HG03439 (cell line): ENCODE measurements around the gene HLA-DOA.

Experiments
- ATAC-seq: cut with Tn5 transposase; IDR thresholded peaks from one replicate; pipeline ENCODE4 v1.9.1; 2021; ENCODE audit warnings: mild to moderate bottlenecking, moderate library complexity; ENCODE audit not compliant: unreplicated experiment

Gene HLA-DOA

DNA sequence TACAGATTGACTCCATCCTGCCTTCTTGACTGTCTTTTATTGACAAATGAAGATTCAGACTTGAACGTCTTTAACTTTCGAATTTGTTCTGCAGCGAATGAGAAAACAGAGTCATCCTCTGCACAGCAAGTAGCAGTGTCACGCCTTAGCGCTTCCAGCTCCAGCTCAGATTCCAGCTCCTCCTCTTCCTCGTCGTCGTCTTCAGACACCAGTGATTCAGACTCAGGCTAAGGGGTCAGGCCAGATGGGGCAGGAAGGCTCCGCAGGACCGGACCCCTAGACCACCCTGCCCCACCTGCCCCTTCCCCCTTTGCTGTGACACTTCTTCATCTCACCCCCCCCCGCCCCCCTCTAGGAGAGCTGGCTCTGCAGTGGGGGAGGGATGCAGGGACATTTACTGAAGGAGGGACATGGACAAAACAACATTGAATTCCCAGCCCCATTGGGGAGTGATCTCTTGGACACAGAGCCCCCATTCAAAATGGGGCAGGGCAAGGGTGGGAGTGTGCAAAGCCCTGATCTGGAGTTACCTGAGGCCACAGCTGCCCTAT lies 28.8 kb downstream of the HLA-DOA start:
- ATAC-seq = no peak

DNA sequence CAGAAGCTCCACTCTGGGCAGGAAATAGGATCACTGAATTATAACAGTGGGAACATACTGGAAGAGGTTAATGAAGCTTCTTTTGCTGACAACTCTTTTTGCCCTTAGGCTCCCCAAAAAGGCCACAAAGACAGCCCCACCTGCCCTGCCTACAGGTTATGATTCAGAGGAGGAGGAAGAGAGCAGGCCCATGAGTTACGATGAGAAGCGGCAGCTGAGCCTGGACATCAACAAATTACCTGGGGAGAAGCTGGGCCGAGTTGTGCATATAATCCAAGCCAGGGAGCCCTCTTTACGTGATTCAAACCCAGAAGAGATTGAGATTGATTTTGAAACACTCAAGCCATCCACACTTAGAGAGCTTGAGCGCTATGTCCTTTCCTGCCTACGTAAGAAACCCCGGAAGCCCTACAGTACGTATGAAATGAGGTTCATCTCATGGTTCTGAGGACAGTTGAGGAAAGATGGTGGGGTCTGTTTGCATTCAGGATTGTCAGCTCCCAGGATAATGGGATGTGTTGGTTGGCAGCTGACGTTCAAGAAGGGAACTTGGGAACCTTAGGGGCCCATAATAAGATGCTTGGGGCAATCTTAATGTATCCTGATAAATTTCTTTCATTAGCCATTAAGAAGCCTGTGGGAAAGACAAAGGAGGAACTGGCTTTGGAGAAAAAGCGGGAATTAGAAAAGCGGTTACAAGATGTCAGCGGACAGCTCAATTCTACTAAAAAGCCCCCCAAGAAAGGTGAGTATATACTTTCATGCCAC lies 29.5 kb downstream of the HLA-DOA start:
- no peak for ATAC-seq

DNA sequence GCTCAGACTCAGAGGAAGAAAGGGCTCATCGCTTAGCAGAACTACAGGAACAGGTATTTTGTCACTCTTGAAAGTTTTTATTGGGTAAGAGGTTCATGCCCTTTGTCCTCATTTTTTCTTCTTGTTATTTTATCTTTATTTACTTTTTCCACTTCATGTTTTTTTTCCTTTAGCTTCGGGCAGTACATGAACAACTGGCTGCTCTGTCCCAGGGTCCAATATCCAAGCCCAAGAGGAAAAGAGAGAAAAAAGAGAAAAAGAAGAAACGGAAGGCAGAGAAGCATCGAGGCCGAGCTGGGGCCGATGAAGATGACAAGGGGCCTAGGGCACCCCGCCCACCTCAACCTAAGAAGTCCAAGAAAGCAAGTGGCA lies 31.5 kb downstream of the HLA-DOA start:
- no peak for ATAC-seq

DNA sequence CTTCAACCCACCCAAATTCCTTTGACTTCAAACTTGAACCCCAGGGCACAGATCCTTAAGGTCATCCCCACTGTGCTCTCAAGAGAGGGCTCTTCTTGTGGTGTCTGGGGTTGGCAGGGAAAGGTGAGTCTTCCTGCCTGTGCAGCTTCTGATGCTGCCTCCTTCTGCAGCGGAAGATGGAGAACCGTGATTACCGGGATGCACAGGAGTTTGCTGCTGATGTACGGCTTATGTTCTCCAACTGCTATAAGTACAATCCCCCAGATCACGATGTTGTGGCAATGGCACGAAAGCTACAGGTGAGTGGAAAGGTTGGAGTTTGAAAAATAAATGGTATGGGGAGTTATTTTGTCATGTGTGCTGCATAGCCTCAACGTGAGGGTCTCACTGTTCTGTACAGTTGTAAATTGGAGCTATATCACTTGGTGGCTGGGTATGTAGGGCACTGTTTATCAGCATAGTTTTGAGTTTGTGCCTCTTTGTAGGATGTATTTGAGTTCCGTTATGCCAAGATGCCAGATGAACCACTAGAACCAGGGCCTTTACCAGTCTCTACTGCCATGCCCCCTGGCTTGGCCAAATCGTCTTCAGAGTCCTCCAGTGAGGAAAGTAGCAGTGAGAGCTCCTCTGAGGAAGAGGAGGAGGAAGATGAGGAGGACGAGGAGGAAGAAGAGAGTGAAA lies 32.0 kb downstream of the HLA-DOA start:
- no peak for ATAC-seq

DNA sequence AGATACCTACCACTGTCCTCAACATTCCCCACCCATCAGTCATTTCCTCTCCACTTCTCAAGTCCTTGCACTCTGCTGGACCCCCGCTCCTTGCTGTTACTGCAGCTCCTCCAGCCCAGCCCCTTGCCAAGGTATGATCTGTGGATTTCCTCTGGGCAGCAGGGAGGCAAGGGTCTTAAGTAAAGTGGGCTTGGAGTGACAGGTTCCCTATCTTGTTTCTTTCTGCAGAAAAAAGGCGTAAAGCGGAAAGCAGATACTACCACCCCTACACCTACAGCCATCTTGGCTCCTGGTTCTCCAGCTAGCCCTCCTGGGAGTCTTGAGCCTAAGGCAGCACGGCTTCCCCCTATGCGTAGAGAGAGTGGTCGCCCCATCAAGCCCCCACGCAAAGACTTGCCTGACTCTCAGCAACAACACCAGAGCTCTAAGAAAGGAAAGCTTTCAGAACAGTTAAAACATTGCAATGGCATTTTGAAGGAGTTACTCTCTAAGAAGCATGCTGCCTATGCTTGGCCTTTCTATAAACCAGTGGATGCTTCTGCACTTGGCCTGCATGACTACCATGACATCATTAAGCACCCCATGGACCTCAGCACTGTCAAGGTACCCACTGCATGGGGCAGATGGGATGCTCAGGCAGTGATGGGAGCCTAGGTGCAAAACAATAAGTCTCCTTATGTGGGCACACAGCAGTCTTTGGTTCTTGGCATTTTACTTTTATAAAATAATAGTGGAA lies 32.9 kb downstream of the HLA-DOA start:
- ATAC-seq = no peak

DNA sequence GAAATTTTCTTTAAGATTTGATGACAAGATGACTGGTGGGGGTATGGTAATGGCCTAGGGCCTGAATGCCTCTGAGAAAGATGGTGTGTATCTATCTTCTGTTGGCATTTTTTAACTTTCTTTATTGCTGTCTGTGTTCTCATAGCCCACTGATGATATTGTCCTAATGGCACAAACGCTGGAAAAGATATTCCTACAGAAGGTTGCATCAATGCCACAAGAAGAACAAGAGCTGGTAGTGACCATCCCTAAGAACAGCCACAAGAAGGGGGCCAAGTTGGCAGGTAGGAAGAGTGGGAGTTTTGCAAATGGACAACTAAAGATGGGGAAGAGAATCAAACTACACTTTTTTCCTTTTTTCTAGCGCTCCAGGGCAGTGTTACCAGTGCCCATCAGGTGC lies 33.5 kb downstream of the HLA-DOA start:
- ATAC-seq = no peak

DNA sequence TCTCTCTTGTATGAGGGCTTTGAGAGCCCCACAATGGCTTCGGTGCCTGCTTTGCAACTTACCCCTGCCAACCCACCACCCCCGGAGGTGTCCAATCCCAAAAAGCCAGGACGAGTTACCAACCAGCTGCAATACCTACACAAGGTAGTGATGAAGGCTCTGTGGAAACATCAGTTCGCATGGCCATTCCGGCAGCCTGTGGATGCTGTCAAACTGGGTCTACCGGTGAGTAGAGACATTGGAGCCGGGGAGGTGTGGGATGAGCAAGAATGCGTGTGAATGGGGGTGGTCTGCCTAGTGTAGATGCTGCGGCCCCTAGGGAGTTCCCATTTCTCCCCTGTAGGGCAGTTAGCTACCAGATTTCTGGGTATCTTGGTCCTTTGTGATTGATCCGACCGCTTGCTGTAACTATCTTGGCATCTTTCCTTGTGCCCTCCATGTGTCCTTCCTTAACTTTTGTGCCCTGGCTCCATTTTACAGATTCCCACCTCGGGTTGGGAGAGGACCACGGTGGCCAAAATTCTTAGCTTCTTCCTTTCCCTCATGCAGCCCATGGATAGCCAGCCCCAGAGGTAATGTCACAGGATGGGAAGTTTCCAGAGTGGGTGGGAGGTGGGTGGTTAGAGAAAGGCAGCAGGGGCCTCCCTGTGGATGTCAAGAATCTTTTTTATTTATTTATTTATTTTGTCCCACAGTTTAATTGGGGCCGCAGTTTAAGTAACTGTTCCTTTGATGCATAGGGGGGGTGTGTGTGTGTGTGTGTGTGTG lies 34.7 kb downstream of the HLA-DOA start:
- no peak for ATAC-seq

DNA sequence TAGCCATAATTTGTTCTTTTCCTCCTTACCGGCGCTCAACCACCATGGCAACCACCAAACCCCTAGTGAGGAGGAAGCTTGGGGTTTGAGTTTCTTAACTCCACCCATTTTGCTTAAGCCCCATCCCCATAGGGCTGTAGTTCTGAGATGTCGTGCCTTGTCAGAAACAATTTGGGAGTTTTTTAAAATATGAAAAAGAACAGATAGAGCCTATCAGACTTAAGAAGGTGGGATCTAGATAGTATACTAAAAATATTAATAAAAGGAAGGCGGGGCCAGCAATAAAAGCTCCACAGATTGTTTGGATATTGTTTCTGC lies 35.4 kb downstream of the HLA-DOA start:
- no peak for ATAC-seq

DNA sequence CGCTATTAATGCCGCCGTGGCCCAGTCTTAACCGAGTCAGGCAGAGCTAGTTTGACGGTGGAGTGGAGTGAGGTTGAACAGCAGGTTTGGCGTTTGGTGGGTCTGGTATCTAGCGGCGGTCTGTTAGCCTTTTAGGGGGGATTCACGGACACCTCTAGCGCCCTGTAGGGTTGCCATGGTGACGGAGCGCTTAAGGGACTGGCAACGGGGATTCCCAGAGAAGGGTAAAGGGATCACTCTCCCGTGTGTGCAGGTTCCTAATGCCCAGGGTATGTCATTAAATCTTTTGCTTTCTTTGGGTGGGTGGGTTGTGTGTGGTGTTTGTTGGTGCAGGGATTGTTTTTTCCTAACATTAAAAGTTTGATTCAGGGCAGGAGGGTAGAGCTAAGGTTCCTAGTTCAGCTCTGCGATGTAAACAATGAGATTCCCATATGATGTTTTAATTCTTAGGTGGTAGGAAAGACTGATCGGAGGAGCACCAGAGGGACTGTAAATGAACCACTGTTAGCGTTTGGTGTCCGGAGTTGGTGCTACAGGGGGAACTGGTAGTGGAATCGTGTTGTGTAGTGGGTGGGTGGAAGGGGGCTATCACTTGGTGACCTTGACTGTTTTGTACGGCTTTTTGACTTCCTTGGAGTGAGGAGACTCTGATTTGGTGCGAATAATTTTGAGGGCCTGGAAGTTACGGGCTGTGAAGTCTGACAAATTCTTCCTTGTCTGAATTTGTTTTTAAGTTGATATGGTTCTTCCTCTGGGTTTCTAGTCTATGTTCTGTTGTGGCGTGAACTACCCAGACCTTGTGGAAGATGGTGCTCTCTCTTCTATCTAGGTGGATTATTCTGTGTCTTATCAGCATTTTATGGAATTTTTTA lies 36.0 kb downstream of the HLA-DOA start:
- ATAC-seq = no peak

DNA sequence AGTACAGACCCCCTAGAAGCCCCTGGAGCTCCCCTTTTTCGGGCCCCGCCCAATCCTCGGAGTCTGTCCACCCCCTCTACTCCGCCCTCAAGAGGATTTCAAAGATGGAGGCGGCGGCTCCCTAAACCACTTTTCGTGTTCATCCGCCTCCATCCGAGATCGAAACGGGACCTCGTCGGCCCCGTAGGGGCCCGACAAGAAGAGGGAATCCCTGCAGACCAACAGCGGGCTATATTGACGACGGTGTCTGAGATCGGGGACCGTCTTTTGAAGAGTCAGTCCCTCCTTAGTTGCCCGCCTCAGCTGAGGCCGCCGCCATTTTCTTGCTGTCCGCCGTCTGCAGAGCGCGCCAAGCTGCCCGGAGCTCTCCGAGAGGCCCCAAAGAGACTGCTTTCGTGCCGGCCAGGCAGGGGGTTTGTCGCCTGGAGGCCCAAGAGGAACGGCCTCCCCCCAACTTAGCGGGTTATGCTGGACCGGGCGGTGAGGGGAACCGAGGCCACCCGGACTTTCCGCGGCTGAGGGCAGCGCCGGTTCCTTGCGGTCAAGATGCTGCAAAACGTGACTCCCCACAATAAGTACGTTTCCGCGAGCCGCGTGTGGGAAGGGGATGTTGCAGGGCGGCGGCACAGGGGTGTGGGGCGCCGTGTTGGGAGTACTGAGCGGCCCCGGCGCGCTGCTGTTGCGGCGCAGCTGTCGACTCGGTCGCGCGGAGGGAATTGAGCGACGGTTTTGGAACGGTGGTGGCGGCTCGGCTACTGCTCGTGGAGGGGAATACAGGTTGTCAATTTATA lies 36.8 kb downstream of the HLA-DOA start:
- no peak for ATAC-seq

DNA sequence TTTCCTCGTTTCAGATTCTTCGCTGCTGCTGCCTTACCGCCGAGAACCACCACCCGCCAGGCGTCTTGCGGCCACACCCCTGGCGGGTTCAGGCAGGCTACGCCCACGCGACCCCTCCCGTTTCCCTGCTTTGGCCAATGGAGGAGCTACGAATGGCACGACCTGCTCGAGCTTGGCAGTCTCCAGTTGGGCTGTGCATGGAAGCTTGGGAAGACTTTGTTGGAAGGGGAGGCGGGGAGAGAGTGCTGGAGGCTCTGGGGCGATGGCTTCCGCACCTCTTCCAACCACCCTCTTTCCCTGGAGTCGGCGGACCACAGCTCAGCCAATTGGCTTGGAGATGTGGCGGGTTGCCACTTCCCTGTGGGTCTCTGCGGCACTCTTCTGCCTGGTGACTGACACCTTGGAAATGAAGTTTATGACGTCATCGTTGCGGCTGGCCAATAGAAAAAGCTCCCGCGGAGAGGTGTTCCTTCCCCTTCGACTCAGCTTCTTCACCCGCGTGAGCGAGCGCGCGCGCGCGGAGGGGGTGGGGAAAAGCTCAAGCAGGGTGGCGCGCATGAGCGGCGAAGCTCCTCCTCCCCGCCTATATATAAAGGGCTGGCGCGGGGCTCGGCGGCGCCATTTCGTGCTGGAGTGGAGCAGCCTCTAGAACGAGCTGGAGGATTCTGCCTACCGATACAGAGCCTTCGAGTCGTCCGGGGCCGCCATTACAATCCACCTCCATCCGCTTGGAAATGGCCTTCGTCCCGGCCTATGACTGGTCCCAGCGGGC lies 37.6 kb downstream of the HLA-DOA start:
- ATAC-seq = peak; percentile 55

DNA sequence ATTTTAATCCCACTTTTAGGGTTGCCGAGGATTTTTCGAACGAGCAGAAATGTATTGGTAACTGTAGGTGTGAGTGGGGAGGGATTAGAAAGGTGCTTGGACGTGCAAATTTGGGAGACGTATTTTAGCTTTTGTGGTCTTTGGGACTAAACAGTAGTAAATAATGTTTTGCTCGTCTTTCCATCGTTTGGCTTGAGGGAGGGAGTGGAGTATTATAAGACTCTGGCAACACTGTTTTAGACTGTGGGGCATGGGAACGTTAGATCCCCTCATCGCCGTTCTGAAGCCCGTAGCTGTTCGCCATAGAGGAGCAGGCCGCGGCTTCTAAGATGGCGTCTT lies 38.2 kb downstream of the HLA-DOA start:
- no peak for ATAC-seq

DNA sequence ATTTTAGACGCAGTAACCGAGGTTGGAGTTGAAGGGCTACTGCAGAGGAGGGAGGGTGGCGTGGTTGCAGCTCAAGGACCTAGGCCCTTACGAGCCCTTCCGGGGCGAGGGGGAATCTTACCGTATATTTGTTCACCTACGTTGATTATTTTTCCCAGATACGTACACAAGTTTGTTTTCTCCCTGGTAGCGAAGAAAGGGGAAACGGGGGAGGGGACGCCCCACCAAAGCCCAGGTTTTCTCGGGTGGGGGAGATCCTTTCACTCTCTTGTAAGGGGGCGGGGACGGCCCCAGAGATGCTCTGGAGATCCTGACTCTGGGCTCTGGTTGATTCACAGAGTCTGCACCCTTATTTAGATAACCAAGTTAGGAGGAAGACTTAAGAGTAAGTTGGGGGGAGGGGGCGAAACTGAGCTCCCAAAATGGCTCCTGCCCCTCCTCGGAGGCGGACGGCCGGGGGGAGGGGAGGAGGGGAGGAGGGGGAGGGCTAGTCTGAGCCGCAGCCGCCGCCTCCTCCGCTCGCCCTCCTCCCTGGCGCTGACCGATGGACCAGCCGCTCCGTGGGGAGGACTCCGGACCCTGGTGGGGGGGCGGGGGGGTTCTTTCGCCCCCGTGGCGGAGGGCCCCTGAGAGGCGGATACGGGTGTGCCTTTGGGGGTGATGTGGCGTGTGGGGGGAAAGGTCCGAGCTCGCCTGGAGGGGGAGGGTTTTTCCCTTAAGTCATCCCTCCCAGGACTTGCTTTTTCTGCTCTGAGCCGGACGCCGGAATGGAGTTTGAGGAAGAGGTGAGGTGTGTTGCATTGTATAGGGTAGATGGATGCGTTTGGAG lies 38.8 kb downstream of the HLA-DOA start:
- no peak for ATAC-seq

DNA sequence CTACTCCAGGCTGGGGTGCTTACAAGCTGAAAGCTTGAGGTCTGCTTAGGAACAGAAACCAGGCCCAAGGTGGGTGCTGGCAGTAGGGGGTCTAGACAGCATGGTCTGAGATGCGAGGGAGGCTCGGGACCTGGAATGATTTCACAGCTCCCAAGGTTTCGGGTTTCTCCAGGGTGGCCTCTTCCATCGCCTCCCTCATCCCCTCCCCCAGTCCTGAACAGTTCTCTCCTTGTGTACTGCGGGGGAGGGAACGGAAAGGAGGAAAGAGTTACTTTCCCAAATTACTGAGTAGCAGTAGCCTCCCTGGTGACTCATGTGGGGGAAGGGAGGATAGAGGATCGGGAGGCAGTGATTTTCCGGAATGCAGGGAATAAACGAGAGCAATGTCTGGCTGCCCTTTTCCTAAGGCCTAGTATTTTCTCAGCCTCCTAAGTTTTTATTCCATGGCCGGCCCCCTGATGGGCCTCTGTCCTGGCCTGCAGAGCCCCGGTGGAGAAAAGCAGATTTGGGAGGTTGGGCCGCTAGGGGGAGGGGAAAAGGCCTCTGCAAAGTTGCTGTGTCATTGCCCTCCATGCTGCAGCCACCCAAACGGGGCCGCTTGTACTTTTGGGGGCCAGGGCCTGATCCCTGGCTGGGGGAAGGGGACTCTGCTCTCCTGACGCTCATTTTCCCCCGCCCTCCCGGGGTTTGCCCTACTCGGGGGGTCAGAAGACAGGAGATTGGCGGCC lies 39.5 kb downstream of the HLA-DOA start:
- no peak for ATAC-seq

DNA sequence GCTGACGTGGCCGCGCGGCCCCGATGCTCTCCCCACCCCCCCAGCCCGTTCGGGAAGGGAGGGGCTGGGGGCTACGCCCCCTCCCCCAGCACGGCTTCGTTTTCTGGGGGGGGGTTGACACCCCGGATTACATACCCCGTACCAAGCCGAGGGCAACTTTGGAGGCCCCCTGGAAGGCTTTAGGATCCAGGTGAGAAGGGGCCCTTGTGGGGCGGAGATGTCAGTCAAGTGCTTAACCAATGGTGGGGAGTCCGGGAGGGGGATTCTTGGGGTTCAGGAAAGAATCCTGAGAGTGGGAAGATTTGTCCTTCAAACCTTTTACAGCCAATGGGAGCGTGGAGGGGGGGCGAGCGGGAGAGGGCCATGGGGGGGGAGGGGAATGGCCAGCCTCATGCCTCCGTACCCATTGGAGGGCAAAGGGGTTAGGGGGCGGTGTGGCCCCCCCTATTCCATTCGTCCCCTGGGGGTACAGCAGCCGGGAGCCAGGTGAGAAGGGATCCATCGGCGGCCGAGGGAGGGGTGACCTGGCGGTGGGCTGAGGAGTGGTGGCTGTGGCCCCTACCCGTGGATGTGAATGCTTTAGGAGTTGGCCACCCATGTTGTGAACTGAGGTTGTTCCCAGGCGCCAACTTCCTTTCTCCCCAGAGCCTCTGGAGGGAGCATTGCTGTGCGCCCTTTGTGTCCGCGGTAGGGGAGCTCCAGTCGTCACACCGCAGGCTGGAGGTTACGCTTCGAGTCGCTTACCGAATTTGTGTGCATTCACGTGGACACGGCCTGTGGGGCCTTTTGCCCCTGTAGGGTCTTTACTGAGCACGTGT lies 40.3 kb downstream of the HLA-DOA start:
- no peak for ATAC-seq

DNA sequence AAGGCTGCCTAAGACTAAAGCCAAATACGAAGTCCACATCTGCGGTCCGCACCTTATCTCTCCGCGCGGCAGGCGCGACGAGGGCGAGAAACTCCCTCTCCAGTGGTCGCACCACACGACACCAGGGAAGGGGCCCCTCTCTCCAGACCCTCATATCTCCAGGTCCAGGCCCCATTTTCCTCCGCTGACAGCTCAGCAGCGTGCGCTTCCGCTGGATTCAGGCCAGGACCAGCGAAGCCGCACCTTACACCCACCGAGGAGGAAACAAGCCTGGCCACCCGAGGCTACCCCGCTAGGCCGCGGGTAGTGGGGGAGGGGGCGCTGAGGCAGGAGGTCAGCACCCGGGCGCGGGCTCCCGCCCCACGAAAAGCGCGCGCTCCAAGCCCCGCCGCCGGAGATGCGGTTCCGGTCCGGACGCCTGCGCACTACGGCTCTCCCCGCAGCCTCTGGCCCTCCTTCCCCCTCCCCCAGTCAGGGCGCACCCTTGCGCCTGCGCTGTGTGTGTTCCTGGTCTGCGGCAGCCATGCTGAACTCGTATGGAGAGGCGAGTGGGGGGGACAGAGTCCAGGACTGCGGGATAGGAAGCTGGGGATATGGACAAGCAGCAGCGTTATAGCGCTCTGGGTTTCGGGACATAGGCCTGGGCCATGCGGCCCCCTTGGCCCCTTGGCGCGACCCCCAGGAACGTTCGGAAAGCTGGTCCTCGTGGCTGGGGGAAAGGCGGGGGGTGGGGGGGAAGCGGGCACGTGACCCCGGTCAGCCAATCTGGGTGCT lies 41.1 kb downstream of the HLA-DOA start, which contains the start of gene BRD2:
TSS of gene BRD2 (plus strand) at position 502 of the 774 bp plus-strand sequence. CDS start 4,305 bp downstream, outside the sequence.
- ATAC-seq = peak; percentile 32
